HEK293 (cell line): ENCODE results near the gene COL8A1.

ENCODE experiments used
- KLF9 ChIP-seq: fragments of 450-650 bp; formaldehyde crosslinking; IDR thresholded peaks from 2 replicates; pipeline ENCODE4 v1.5.1; 2016; ENCODE audit warnings: missing biosample characterization, missing genetic modification characterization, low read depth
- ZBTB21 ChIP-seq: fragments of 450-650 bp; formaldehyde crosslinking; IDR thresholded peaks from 2 replicates; pipeline ENCODE4 v1.5.1; 2017; ENCODE audit warnings: missing biosample characterization, missing genetic modification characterization
- ZBTB8A ChIP-seq: fragments of 450-650 bp; formaldehyde crosslinking; IDR thresholded peaks from 2 replicates; pipeline ENCODE4 v1.5.1; 2016; ENCODE audit warnings: missing biosample characterization, missing genetic modification characterization
- ZNF214 ChIP-seq: fragments of 450-650 bp; formaldehyde crosslinking; IDR thresholded peaks from 2 replicates; pipeline ENCODE4 v1.5.1; 2017; ENCODE audit warnings: missing biosample characterization, mild to moderate bottlenecking, missing genetic modification characterization, borderline replicate concordance
- ZNF501 ChIP-seq: fragments of 450-650 bp; formaldehyde crosslinking; IDR thresholded peaks from 2 replicates; pipeline ENCODE4 v1.5.1; 2016; ENCODE audit warnings: missing biosample characterization, missing genetic modification characterization
- ZNF548 ChIP-seq: fragments of 450-650 bp; formaldehyde crosslinking; IDR thresholded peaks from 2 replicates; pipeline ENCODE4 v1.5.1; 2016; ENCODE audit warnings: missing biosample characterization, missing genetic modification characterization
- TF ChIP-seq, protein P1 (sequence below): fragments of 450-650 bp; formaldehyde crosslinking; IDR thresholded peaks from 2 replicates; pipeline ENCODE4 v1.5.1; 2016; ENCODE audit warnings: missing biosample characterization, missing genetic modification characterization
- TF ChIP-seq, protein P2 (sequence below): fragments of 450-650 bp; formaldehyde crosslinking; IDR thresholded peaks from 2 replicates; pipeline ENCODE4 v1.5.1; 2016; ENCODE audit warnings: missing biosample characterization, missing genetic modification characterization

DNA sequence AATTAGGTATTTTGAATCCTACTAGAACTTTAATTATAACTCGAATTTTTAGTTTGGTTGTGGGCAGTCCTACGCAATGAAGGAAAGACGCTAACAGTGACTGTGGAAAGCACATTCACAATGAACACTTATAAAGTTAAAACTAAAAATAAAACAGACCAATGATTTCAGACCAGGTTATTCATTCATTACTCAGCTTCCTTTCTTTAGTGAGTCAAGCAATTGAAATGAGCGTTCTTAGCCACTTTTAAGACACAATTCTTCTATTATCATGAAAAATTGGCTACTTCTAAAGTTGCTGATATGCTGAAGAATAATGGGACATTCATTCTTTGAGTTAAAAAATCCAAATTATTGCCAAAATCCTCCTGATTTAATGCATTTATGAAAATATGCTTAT lies 113.3 kb downstream of the COL8A1 start:
- TF ChIP-seq, protein P1, sequence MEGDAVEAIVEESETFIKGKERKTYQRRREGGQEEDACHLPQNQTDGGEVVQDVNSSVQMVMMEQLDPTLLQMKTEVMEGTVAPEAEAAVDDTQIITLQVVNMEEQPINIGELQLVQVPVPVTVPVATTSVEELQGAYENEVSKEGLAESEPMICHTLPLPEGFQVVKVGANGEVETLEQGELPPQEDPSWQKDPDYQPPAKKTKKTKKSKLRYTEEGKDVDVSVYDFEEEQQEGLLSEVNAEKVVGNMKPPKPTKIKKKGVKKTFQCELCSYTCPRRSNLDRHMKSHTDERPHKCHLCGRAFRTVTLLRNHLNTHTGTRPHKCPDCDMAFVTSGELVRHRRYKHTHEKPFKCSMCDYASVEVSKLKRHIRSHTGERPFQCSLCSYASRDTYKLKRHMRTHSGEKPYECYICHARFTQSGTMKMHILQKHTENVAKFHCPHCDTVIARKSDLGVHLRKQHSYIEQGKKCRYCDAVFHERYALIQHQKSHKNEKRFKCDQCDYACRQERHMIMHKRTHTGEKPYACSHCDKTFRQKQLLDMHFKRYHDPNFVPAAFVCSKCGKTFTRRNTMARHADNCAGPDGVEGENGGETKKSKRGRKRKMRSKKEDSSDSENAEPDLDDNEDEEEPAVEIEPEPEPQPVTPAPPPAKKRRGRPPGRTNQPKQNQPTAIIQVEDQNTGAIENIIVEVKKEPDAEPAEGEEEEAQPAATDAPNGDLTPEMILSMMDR, result no peak
- TF ChIP-seq, protein P2, sequence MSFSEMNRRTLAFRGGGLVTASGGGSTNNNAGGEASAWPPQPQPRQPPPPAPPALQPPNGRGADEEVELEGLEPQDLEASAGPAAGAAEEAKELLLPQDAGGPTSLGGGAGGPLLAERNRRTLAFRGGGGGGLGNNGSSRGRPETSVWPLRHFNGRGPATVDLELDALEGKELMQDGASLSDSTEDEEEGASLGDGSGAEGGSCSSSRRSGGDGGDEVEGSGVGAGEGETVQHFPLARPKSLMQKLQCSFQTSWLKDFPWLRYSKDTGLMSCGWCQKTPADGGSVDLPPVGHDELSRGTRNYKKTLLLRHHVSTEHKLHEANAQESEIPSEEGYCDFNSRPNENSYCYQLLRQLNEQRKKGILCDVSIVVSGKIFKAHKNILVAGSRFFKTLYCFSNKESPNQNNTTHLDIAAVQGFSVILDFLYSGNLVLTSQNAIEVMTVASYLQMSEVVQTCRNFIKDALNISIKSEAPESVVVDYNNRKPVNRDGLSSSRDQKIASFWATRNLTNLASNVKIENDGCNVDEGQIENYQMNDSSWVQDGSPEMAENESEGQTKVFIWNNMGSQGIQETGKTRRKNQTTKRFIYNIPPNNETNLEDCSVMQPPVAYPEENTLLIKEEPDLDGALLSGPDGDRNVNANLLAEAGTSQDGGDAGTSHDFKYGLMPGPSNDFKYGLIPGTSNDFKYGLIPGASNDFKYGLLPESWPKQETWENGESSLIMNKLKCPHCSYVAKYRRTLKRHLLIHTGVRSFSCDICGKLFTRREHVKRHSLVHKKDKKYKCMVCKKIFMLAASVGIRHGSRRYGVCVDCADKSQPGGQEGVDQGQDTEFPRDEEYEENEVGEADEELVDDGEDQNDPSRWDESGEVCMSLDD, result no peak
- TF ChIP-seq ZNF501 (tag by site-specific recombination), result no peak
- no peak for TF ChIP-seq ZBTB21 (tag by site-specific recombination)
- TF ChIP-seq ZNF214 (tag by site-specific recombination), result no peak
- no peak for TF ChIP-seq KLF9 (tag by site-specific recombination)
- TF ChIP-seq ZNF548 (tag by site-specific recombination), result no peak
- TF ChIP-seq ZBTB8A (tag by site-specific recombination), result no peak
